ENCODE data around the gene DPAGT1. TPM values are rescaled to one million over a fixed set of nuclear protein-coding genes. Genes with fewer than 3 reads are reported as not detected.
"Not testable (repeated sequence)": the region's sequence is repeated elsewhere in the genome, so short reads cannot be mapped to it uniquely, and the experiment has no call there.

Gene DPAGT1
- total RNA-seq: 10 to 100 TPM; 57.3 to 58.4 TPM

DNA sequence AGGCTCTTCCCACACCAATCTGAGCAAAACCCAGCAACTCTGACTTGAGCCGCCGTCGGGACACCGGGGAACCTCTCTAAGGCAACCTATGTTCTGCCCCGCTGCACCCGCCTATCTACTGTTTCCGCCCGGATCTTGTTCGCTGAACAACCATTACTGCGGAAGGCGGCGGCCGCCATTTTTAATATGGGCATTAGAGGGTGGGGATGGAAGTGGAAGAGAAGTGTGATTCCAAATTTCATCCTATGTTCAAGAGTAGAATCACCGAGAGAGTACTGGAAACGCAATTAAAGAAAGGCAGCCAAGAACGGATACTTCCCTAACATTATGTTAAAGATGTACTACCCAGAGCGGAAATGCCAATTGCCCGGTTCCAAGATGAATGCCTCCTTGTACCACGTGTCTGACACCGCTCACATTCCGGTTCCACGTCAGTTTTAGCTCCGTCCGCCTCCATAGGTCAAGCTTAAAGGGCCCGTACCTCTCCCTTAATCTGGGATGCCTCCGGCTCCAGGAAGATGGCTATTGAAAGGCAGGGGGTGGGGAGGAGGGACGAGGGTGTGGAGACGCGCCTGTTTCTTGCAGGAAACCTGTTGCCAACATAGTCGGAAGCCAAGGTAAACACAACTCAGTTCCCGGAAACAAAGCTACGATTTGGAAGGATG lies at the start of gene DPAGT1:
DPAGT1 (minus strand) TSS at position 95 of the 665 bp plus-strand sequence. CDS start 198 bp downstream, outside the sequence.
- peak within 1 kb of the TSS; percentile 99 for H3K27ac Mint-ChIP-seq
- no peaks in the 10 kb centered on the region for H3K27me3 Mint-ChIP-seq
- peak; percentile 89 for DNase-seq
- CTCF ChIA-PET: interaction anchor here (1.0 to 2.2 kb wide), 15 partner anchors 10 to 222 kb away, joined by 3 to 15 read pairs (median 4); partner anchors contain the start of genes CBL, HINFP, HMBS and NLRX1
- H3K4me3 Mint-ChIP-seq: peak within 1 kb of the TSS; percentile 92
- no peaks in the 10 kb centered on the region for H3K9me3 Mint-ChIP-seq
- peaks cover 32% of the 10 kb centered on the region for H3K36me3 Mint-ChIP-seq (ENCODE audit: low read depth)
- POLR2A ChIA-PET: interaction anchor here (0.7 to 2.7 kb wide), 21 partner anchors 9 to 311 kb away, joined by 3 to 43 read pairs (median 6); partner anchors contain the start of genes ABCG4, CBL, CENATAC and DDX6
- peaks cover 56% of the 10 kb centered on the region for H3K4me1 Mint-ChIP-seq

DNA sequence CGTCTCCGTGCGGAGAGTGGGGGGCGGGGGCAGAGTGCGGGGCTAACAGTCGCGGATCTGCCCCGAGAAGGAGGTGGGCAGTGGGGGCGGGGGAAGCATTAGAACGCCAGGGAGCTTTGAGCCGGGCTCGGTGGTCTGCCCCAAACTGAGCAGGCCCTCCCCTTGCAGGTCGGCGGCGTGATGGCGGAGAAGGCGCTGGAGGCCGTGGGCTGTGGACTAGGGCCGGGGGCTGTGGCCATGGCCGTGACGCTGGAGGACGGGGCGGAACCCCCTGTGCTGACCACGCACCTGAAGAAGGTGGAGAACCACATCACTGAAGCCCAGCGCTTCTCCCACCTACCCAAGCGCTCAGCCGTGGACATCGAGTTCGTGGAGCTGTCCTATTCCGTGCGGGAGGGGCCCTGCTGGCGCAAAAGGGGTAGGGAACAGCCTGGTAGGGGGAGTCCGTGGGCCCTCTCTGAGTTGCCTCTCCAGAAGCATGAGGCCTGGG lies 48.2 kb upstream of the DPAGT1 start:
- CTCF ChIA-PET: interaction anchor here (1.6 to 9.0 kb wide), 2 partner anchors 20 to 207 kb away, joined by 4 to 38 read pairs; partner anchors contain the start of gene NLRX1

DNA sequence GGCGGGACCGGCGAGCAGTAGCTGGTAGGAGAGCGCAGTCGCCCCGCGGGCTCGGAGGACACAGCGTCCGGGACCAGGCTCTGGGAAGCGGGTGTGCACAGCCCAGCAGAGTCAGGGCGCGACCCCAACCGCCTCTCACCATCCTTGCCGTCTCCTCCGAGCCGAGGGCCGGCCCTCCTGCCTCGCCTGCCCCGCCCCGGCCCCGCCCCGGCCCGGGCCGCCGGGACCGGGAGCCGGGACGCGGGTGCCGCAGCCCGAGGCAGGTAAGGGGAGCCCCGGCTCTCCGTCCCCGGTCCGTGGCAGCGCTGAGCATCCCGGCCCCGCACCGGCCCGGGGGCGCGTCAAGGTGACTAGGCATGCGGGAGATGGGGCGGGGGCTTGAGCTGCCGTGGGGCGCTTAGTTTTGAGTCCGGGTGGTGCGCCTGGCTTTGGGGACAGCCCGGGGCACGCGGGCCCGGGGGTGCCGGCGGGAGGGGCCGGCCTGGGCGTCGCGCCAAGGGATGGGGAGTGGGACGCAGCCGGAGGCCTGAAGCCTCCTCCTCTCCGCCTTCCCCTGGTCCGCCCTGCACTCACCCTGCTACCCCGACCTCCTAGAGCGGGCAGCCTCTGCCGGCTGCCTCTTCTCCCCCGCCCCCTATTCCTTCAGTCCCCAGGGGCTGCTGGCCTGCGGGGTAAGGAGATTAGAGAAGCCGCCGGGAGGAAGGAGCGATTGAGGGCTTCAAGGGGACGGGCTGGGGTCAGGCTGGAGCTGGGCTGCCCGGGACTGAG lies 47.5 kb upstream of the DPAGT1 start, which contains the start of gene ABCG4:
ABCG4 (plus strand) TSS at position 35 of the 768 bp plus-strand sequence. CDS start 914 bp downstream, outside the sequence.
- peaks cover 60% of the 10 kb centered on the region for H3K27me3 Mint-ChIP-seq
- POLR2A ChIA-PET: interaction anchor here (0.8 to 2.5 kb wide), 4 partner anchors 20 to 47 kb away, joined by 3 to 11 read pairs (median 5); partner anchors contain the start of genes C2CD2L, DPAGT1 and NLRX1
- H3K36me3 Mint-ChIP-seq (ENCODE audit: low read depth): no peaks in the 10 kb centered on the region
- H3K4me3 Mint-ChIP-seq: peak within 1 kb of the TSS; percentile 53
- DNase-seq: peak; percentile 29
- CTCF ChIA-PET: interaction anchor here (0.6 to 9.0 kb wide), 4 partner anchors 14 to 207 kb away, joined by 3 to 38 read pairs (median 4); partner anchors contain the start of gene NLRX1
- no peaks in the 10 kb centered on the region for H3K9me3 Mint-ChIP-seq
- H3K27ac Mint-ChIP-seq: no peak within 1 kb of the TSS
- peaks cover 2% of the 10 kb centered on the region for H3K4me1 Mint-ChIP-seq

More for the DNA sequence above, 48.2 kb upstream of the DPAGT1 start:
- Mint-ChIP-seq H3K4me3 (peak overlapping the region; percentile 4), H3K4me1 (peaks cover 2% of the 10 kb centered on the region), H3K27me3 (peaks cover 58% of the 10 kb centered on the region), H3K36me3 (ENCODE audit: low read depth) (no peaks in the 10 kb centered on the region), H3K9me3 (no peaks in the 10 kb centered on the region), H3K27ac (no peak overlapping the region)
- POLR2A ChIA-PET: interaction anchor here (2.5 kb wide), 1 partner anchor 19 kb away, joined by 11 read pairs; the partner anchor contains the start of gene NLRX1
- no peak for DNase-seq

DNA sequence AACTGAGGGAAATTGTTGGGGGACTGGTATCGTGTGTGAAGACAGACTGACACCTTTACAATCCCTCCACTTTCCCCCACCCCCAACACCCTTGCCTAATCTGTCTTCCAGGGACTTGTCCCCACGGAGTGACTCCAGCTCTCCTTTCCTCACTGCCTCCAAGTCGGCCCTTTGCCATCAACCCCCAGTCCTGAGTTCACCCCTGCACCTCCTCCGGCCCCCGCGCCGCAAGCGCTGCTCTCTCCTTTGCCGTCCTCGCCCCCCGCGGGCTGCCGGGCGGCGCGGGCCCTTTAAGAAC lies 47.0 kb upstream of the DPAGT1 start:
- peaks cover 62% of the 10 kb centered on the region for H3K27me3 Mint-ChIP-seq
- H3K4me1 Mint-ChIP-seq: peaks cover 2% of the 10 kb centered on the region
- no peaks in the 10 kb centered on the region for H3K36me3 Mint-ChIP-seq (ENCODE audit: low read depth)
- ChIA-PET POLR2A (interaction anchor here (0.8 to 2.5 kb wide), 4 partner anchors 21 to 46 kb away, joined by 3 to 11 read pairs (median 5); partner anchors contain the start of genes C2CD2L, DPAGT1 and NLRX1), CTCF (interaction anchor here (0.6 to 0.8 kb wide), 2 partner anchors 13 to 16 kb away, joined by 3 read pairs; no protein-coding TSS in a partner anchor)
- no peak overlapping the region for H3K27ac Mint-ChIP-seq
- DNase-seq: no peak
- no peaks in the 10 kb centered on the region for H3K9me3 Mint-ChIP-seq
- peak overlapping the region; percentile 53 for H3K4me3 Mint-ChIP-seq

DNA sequence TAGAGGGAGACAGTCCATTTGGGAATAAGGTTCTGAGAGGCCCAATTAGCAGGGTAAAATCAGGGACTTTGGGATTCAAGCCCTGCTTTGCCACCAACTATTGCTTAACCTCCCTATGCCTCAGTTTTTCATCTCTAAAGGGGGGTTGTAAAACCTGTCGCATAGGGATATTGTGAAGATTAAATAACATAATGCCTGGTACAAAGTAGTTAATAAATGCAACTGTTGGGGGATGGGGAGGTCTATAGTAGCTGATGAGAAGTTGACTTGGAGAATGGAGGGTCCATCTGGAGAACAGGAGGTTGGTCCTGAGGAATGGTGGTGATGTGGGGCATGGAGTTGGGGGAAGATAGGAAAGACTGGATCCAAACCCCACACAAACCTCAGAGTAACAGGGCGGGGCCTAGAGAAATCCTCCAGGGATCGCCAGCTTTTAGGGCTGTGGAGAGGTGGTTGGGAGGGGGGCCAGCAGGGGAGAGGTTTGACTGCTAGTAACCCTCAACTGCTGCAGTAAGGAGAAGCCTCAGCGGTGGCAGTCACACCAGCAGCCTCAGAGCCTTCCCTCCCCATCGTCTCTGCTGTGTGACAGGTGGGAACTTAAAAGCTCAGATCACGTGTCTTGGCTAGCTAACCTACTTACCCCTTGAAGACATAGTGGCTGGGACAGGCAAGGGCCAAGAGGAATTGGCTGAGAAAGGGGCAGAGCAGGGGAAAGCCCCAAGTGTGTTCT lies 46.1 kb upstream of the DPAGT1 start:
- Mint-ChIP-seq H3K4me3 (peak overlapping the region; percentile 40), H3K9me3 (no peaks in the 10 kb centered on the region), H3K27me3 (peaks cover 65% of the 10 kb centered on the region), H3K27ac (no peak overlapping the region), H3K4me1 (peaks cover 2% of the 10 kb centered on the region), H3K36me3 (ENCODE audit: low read depth) (no peaks in the 10 kb centered on the region)
- ChIA-PET POLR2A (interaction anchor here (1.3 to 1.6 kb wide), 2 partner anchors 40 to 46 kb away, joined by 4 to 6 read pairs; partner anchors contain the start of genes C2CD2L and DPAGT1), CTCF (interaction anchor here (0.6 to 1.4 kb wide), 3 partner anchors 19 to 191 kb away, joined by 3 to 5 read pairs (median 4); no protein-coding TSS in a partner anchor)
- no peak for DNase-seq

DNA sequence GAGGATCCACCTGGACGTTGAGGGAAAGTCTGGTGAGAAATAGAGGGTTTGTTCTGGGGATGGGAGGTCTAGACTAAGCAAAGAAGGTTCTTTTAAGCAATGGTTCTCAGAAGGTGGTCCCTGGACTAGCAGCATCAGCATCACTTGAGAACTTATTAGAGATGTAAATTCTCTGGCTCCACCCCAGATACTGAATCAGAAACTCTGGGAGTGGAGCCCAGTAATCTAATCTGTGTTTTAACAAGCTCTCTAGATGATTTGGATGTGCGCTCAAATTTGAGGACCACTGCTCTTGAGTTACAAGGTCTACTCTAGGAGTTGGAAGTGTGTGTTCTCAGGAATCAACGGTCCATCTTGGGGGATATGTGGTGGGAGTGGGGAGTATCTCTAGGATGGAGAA lies 43.9 kb upstream of the DPAGT1 start:
- Mint-ChIP-seq H3K27me3 (peaks cover 55% of the 10 kb centered on the region), H3K9me3 (no peaks in the 10 kb centered on the region), H3K4me3 (no peak overlapping the region), H3K27ac (no peak overlapping the region), H3K4me1 (peaks cover 2% of the 10 kb centered on the region), H3K36me3 (ENCODE audit: low read depth) (no peaks in the 10 kb centered on the region)
- DNase-seq: no peak
- ChIA-PET CTCF (interaction anchor here (0.8 to 1.3 kb wide), 6 partner anchors 9 to 176 kb away, joined by 3 to 6 read pairs (median 3); partner anchors contain the start of gene HINFP), POLR2A (interaction anchor here (1.4 kb wide), 1 partner anchor 51 kb away, joined by 7 read pairs; a partner anchor contains a TSS)

DNA sequence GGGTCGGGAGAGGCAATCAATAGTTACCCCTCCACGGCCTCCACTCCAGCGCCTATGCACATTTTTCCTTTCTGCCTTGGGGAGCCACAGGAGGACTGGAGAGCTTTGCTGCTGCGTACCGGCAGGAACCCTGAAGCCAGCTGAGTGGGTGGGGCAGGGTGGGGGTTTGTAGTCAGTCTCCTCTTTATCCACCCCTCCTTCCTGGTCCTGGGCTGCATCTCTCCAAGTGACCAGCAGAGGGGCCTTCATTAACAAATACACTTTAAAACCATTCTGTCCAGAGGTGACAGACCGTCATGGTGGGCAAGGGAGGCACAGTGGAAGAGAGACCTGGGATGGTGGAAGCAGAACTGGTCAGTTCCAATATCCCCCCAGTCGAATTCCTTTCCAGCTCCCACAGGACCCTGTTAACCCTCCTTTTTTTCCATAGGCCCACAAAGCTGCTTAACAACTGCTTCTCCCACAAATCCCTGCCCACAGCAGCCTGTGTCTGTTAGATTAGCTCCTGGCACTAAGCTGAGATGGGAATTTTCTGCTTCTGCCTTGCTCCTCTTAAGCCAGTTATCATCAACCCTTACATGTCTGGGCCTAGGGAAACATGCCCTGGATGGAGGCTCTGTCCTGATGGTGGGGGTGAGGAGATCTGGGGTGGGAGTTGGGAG lies 43.3 kb upstream of the DPAGT1 start:
- CTCF ChIA-PET: interaction anchor here (1.0 to 1.3 kb wide), 2 partner anchors 15 to 23 kb away, joined by 3 to 6 read pairs; partner anchors contain the start of gene HINFP
- peaks cover 2% of the 10 kb centered on the region for H3K4me1 Mint-ChIP-seq

DNA sequence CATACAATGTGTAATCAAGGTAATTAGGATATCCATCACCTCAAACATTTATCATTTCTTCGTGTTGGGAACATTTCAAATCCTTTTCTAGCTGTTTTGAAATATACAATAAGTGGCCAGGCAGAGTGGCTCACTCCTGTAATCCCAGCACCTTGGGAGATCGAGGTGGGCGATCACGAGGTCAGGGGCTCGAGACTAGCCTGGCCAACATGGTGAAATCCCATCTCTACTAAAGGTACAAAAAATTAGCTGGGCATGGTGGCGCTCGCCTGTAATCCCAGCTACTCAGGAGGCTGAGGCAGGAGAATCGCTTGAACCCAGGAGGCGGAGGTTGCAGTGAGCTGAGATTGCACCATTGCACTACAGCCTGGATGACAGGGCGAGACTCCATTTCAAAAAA lies 37.6 kb upstream of the DPAGT1 start:
- H3K4me1 Mint-ChIP-seq; H3K4me3 Mint-ChIP-seq; POLR2A ChIA-PET; H3K36me3 Mint-ChIP-seq (ENCODE audit: low read depth); H3K9me3 Mint-ChIP-seq; DNase-seq; CTCF ChIA-PET; H3K27ac Mint-ChIP-seq: not testable (repeated sequence)
- H3K27me3 Mint-ChIP-seq: peaks cover 24% of the 10 kb centered on the region

More for the DNA sequence above, 43.3 kb upstream of the DPAGT1 start:
- POLR2A ChIA-PET: interaction anchor here (1.4 kb wide), 1 partner anchor 50 kb away, joined by 7 read pairs; a partner anchor contains a TSS
- H3K9me3 Mint-ChIP-seq: no peaks in the 10 kb centered on the region
- peak; percentile 37 for DNase-seq
- H3K27ac Mint-ChIP-seq: no peak overlapping the region
- no peaks in the 10 kb centered on the region for H3K36me3 Mint-ChIP-seq (ENCODE audit: low read depth)
- H3K27me3 Mint-ChIP-seq: peaks cover 49% of the 10 kb centered on the region
- H3K4me3 Mint-ChIP-seq: no peak overlapping the region

DNA sequence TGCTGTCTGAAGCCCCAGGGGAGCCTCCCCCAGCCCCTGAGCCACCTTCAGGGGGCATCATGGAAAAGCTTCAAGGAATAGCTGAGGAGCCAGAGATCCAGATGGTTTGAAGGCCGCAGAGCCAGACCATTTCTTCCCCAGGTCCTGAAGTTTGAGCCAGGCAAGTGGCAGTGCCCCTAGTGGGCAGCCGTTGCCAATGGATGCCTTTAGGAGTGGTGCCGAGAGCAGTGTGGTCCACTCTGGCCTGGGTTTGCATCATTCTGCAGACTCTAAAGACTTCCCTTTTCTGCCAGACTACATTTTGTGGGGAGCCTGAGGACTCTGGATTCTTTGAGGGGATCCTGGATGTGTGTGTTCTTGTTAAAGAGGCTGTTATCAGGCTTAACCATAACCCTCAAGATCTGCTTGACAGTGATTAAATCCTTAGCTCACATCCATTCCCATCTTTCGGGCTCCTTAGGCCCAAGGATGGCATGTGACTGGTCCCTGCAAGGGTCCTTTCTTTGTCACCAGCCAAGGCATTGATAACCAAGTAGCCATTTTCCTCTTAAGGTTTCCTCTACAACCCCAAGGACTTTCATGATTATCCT lies 32.8 kb upstream of the DPAGT1 start:
- Mint-ChIP-seq H3K36me3 (ENCODE audit: low read depth) (peaks cover 36% of the 10 kb centered on the region), H3K9me3 (no peaks in the 10 kb centered on the region), H3K4me1 (no peaks in the 10 kb centered on the region), H3K27me3 (peaks cover 11% of the 10 kb centered on the region), H3K4me3 (no peak overlapping the region), H3K27ac (no peak overlapping the region)
- POLR2A ChIA-PET: no interaction called here
- DNase-seq: no peak
- CTCF ChIA-PET: interaction anchor here (0.8 to 1.5 kb wide), 5 partner anchors 14 to 62 kb away, joined by 3 to 5 read pairs (median 3); partner anchors contain the start of genes ABCG4 and C2CD2L

DNA sequence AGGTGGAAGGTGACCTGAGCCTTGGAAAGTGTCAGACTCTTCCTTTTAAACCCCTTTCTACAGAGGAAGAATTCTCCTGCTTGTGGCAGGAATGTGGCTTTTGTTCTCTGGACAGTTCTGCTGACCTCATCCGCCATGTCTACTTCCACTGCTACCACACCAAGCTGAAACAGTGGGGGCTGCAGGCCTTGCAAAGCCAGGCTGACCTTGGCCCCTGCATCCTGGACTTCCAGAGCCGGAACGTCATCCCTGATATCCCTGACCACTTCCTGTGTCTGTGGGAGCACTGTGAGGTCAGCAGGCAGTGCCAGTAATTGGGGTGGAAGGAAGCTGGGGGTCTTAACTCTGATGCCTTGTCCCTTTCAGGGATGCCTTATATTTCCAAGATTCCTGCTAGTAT lies 29.0 kb upstream of the DPAGT1 start:
- H3K4me1 Mint-ChIP-seq: peaks cover 10% of the 10 kb centered on the region
- H3K9me3 Mint-ChIP-seq: no peaks in the 10 kb centered on the region
- no peak overlapping the region for H3K27ac Mint-ChIP-seq
- DNase-seq: no peak
- peaks cover 43% of the 10 kb centered on the region for H3K36me3 Mint-ChIP-seq (ENCODE audit: low read depth)
- H3K4me3 Mint-ChIP-seq: no peak overlapping the region
- H3K27me3 Mint-ChIP-seq: no peaks in the 10 kb centered on the region
- ChIA-PET CTCF (no interaction called here), POLR2A (no interaction called here)

DNA sequence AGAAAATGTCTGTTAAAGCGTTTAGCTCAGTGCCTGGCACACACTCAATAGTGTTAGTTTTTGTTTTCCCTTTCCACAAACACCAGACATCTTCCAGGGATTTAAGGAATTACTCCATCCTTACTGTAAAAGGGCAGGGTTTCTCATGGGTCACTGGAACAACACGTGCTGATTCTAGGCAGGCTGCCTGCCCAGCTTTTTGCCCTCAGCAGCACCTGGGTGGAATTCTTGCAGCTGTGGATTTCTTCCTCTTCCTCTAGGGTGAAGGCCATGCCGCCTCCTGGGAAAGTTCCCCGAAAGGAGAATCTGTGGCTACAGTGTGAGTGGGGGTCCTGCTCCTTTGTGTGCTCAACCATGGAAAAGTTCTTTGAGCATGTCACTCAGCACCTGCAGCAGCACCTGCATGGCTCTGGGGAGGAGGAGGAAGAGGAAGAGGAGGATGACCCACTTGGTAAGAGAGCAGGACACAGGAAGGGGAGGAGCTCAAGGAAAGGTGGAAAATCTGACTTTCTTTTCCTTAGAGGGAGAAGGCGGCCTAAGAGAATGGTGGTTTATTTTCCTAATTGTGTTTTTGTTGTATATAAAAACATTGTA lies 25.1 kb upstream of the DPAGT1 start:
- peaks cover 26% of the 10 kb centered on the region for H3K4me1 Mint-ChIP-seq
- no peak overlapping the region for H3K27ac Mint-ChIP-seq
- peaks cover 38% of the 10 kb centered on the region for H3K36me3 Mint-ChIP-seq (ENCODE audit: low read depth)
- no peak for DNase-seq
- no peaks in the 10 kb centered on the region for H3K9me3 Mint-ChIP-seq
- no peak overlapping the region for H3K4me3 Mint-ChIP-seq
- POLR2A ChIA-PET: interaction anchor here (1.0 to 1.2 kb wide), 2 partner anchors 20 to 25 kb away, joined by 3 to 5 read pairs; partner anchors contain the start of gene DPAGT1
- no peaks in the 10 kb centered on the region for H3K27me3 Mint-ChIP-seq
- CTCF ChIA-PET: interaction anchor here (1.3 kb wide), 1 partner anchor 27 kb away, joined by 4 read pairs; no protein-coding TSS in a partner anchor

All from activated CD4-positive, alpha-beta memory T cell treated with anti-CD3 and anti-CD28 coated beads, Interleukin-2, amount 10 ng/mL, durations not matched to agents 7 days and 5 days (primary cell).